Liver (tissue), 3 donors: ENCODE measurements around the gene KRTCAP3.
"Not testable (repeated sequence)": the region's sequence is repeated elsewhere in the genome, so short reads cannot be mapped to it uniquely, and the experiment has no call there.

Experiments used
- TAF1 ChIP-seq: conservative IDR thresholded peaks from 2 replicates; pipeline ENCODE4 v1.6.1; 2016; ENCODE audit warnings: antibody characterized with exemption, mild to moderate bottlenecking
- TF ChIP-seq, protein P1 (sequence below): fragments of 150-350 bp; IDR thresholded peaks from 2 replicates; pipeline ENCODE4 v1.5.1; 2017; ENCODE audit warnings: improper control_type of control experiment, low read depth, low read length; ENCODE audit not compliant: missing input control
- donor health status: healthy.
- donor health status: healthy.

DNA sequence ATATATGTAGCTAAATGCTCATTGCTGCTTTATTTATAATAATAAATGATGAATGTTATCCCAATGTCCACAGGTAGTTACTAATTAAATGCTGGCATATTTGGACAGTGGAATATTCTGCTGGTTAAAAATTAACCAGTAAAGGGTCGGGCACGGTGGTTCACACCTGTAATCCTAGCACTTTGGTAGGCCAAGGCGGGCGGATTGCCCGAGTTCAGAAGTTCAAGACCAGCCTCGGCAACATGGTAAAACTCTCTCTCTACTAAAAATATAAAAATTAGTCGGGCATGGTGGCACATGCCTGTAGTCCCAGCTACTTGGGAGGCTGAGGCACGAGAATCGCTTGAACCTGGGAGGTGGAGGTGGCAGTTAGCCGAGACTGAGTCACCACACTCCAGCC lies 17.1 kb upstream of the KRTCAP3 start:
- TF ChIP-seq, protein P1, sequence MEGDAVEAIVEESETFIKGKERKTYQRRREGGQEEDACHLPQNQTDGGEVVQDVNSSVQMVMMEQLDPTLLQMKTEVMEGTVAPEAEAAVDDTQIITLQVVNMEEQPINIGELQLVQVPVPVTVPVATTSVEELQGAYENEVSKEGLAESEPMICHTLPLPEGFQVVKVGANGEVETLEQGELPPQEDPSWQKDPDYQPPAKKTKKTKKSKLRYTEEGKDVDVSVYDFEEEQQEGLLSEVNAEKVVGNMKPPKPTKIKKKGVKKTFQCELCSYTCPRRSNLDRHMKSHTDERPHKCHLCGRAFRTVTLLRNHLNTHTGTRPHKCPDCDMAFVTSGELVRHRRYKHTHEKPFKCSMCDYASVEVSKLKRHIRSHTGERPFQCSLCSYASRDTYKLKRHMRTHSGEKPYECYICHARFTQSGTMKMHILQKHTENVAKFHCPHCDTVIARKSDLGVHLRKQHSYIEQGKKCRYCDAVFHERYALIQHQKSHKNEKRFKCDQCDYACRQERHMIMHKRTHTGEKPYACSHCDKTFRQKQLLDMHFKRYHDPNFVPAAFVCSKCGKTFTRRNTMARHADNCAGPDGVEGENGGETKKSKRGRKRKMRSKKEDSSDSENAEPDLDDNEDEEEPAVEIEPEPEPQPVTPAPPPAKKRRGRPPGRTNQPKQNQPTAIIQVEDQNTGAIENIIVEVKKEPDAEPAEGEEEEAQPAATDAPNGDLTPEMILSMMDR, result not testable (repeated sequence)
- not testable (repeated sequence) for TF ChIP-seq TAF1
